B cell (primary cell): Measurements from ENCODE around the gene HIBCH.

ENCODE experiments used
- EZH2 ChIP-seq: IDR thresholded peaks from 2 replicates; pipeline ENCODE4 v1.6.1; 2012; ENCODE audit warnings: borderline replicate concordance, low read depth, mild to moderate bottlenecking, moderate library complexity, low read length; ENCODE audit not compliant: insufficient read depth, poor library complexity, severe bottlenecking
- TF ChIP-seq, protein P1 (sequence below): fragments of 200-600 bp; IDR thresholded peaks from one replicate; pipeline ENCODE4 v1.8.0; 2022; ENCODE audit warnings: antibody characterized with exemption, mild to moderate bottlenecking

DNA sequence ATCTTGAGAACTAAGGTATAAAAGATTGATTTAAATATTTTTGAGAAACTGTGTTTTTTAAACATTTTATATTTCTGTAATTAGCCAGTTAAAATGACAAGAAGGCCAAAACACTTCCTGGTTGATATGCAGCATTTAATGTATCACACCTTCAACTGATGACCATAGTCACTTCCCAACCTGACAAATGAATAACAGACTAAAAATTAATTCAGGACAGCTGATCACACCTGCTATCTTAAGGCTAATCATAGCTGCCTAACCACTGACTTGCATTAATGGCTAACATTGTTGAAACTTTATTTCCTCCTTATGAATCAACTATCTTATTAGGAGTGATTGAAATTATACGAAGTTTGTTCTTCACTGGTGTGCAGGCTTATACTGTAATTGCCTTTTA lies 131.3 kb downstream of the HIBCH start:
- TF ChIP-seq, protein P1, sequence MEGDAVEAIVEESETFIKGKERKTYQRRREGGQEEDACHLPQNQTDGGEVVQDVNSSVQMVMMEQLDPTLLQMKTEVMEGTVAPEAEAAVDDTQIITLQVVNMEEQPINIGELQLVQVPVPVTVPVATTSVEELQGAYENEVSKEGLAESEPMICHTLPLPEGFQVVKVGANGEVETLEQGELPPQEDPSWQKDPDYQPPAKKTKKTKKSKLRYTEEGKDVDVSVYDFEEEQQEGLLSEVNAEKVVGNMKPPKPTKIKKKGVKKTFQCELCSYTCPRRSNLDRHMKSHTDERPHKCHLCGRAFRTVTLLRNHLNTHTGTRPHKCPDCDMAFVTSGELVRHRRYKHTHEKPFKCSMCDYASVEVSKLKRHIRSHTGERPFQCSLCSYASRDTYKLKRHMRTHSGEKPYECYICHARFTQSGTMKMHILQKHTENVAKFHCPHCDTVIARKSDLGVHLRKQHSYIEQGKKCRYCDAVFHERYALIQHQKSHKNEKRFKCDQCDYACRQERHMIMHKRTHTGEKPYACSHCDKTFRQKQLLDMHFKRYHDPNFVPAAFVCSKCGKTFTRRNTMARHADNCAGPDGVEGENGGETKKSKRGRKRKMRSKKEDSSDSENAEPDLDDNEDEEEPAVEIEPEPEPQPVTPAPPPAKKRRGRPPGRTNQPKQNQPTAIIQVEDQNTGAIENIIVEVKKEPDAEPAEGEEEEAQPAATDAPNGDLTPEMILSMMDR = no peak
- TF ChIP-seq EZH2 = no peak
